Measurements from ENCODE around the gene RXRA. TPM values are rescaled to one million over a fixed set of nuclear protein-coding genes. Genes with fewer than 3 reads are reported as not detected.

RXRA gene
- total RNA-seq, 2 experiments from 2014 or later, result 22.1 to 22.5 TPM

DNA sequence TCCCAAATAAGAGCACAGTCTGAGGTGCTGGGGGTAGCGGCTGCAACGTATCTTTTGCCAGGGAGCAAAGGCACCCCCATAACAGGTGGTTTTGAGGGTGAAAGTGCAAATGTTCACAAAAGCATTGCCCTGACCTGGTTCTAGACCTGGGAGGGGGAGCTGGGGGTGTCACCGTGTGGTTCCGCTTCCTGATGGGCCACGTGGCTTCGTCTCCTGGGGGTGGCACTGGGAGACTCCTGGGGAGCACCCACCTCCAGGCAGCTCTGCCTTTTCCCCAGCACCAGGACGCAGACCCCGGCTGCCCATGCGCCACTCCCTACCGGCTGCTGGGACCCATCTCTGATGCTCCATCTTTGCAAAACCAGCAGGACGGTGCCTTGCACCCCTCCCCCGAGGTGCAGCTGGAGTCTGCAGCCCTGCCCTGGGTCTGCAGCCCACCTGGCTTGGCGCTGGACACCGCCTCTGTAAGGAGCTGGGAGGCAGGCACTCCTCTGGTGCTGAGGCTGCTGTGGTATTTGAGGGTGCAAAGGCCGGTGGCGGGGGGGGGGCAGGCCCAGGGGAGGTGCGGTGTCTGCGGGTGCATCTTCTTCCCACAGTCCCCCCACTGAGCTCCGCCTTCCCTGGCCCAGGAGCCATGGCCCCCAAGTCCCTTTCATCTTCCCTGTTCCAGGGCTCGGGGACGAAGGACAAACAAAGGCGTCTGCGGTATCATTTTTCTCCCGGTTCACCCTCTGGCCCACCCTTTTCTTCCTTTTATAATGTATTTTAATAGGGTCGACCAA is 29.8 kb upstream of the RXRA start:
- H3K4me1 Mint-ChIP-seq (ENCODE audit: low read depth), result peaks cover 4% of the 10 kb centered on the region
- no peak overlapping the region for H3K27ac Mint-ChIP-seq
- ChIA-PET POLR2A (no interaction called here), CTCF (no interaction called here)
- DNase-seq, result no peak
- peaks cover 5% of the 10 kb centered on the region for H3K27me3 Mint-ChIP-seq
- no peak overlapping the region for H3K4me3 Mint-ChIP-seq
- H3K36me3 Mint-ChIP-seq, result no peaks in the 10 kb centered on the region
- intact Hi-C loops (cut with micrococcal nuclease), result no loop called here
- no peaks in the 10 kb centered on the region for H3K9me3 Mint-ChIP-seq

DNA sequence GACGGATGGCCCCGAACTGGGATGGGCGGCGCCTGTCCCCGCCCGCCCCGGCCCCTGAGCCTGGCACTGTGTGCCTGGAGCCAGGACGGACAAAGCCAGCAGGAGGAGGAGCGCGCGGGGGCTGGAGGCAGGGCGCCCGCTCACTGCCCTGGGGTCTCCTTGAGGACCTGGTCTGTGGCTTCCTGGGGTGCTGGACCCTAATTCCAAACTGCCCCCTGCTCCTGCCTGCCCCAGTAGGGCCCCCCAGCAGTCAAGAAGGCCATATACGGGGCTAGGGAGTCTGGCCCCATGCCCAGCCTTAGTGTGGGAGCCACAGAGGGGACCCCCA is 29.2 kb upstream of the RXRA start:
- Mint-ChIP-seq H3K4me1 (ENCODE audit: low read depth) (peaks cover 9% of the 10 kb centered on the region), H3K9me3 (no peaks in the 10 kb centered on the region), H3K4me3 (no peak overlapping the region), H3K27ac (no peak overlapping the region), H3K27me3 (peaks cover 5% of the 10 kb centered on the region), H3K36me3 (no peaks in the 10 kb centered on the region)
- no peak for DNase-seq
- ChIA-PET CTCF (no interaction called here), POLR2A (no interaction called here)
- intact Hi-C loops (cut with micrococcal nuclease), result no loop called here

DNA sequence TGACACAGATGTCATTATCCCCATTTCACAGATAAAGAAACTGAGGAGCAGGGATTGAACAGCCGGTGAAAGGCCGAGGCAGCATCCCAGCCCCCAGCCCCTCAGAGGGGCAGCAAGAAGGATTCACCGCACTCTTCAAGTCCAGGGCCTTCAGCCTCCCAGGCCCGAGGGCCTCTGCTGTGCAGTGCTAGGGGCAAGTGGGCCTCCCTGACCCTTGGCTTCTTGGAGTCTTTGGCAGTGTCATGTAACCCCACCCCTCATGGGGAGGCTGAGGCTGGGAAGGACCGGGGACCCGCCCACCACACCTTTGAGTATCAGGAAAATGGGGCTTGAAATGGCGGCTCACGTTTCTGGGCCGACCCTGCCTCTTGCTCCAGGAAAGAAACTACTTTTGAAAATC is 28.7 kb upstream of the RXRA start:
- intact Hi-C loops (cut with micrococcal nuclease), result no loop called here
- DNase-seq, result no peak
- Mint-ChIP-seq H3K4me3 (no peak overlapping the region), H3K4me1 (ENCODE audit: low read depth) (peaks cover 10% of the 10 kb centered on the region), H3K27ac (no peak overlapping the region), H3K36me3 (no peaks in the 10 kb centered on the region), H3K27me3 (peaks cover 5% of the 10 kb centered on the region), H3K9me3 (no peaks in the 10 kb centered on the region)
- CTCF ChIA-PET, result no interaction called here
- POLR2A ChIA-PET, result no interaction called here

DNA sequence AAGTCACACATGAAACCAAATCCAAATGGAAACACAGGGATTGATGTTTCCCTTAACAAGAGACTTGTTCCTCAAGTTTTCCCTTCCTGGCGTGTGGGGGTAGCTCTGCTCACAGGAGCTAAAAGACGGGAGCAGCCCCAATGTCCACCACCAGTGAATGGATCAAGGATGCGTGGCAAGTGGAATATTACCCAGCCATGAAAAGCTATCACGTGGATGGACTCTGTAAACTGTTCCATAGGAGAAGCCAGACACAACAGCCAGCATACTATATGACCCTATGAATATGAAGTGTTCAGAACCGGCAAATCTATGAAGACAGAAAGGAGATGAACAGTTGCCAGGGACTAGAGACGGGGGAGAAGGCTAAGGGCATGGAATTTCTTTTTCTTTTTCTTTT is 28.3 kb upstream of the RXRA start:
- intact Hi-C loops (cut with micrococcal nuclease), result no loop called here
- POLR2A ChIA-PET, result no interaction called here

DNA sequence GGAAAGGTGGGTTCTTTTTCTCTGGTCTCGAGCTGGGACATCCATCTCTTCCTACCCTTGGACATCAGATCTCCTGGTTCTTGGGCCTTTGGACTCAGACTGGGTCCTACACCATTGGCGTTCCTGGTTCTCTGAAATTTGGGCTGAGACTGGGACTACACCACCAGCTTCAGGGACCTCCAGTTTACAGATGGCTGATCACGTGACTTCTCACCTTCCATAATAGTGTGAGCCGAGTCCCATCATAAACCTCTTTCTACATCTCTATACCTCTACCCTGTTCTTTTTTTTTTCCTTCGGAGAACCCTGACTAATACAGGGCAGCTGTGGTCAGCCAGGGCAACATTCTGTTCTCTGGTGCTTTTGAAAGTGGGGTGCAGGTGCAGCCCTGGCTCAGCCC is 27.2 kb upstream of the RXRA start:
- POLR2A ChIA-PET, result no interaction called here
- no peak overlapping the region for H3K27ac Mint-ChIP-seq
- peaks cover 11% of the 10 kb centered on the region for H3K4me1 Mint-ChIP-seq (ENCODE audit: low read depth)
- H3K36me3 Mint-ChIP-seq, result no peaks in the 10 kb centered on the region
- H3K9me3 Mint-ChIP-seq, result no peaks in the 10 kb centered on the region
- peaks cover 3% of the 10 kb centered on the region for H3K27me3 Mint-ChIP-seq
- no peak overlapping the region for H3K4me3 Mint-ChIP-seq
- CTCF ChIA-PET, result no interaction called here
- no peak for DNase-seq
- intact Hi-C loops (cut with micrococcal nuclease), result no loop called here

More for the DNA sequence above, 28.3 kb upstream of the RXRA start:
- H3K27me3 Mint-ChIP-seq, result peaks cover 5% of the 10 kb centered on the region
- CTCF ChIA-PET, result no interaction called here
- H3K4me3 Mint-ChIP-seq, result no peak overlapping the region
- H3K36me3 Mint-ChIP-seq, result no peaks in the 10 kb centered on the region
- peaks cover 11% of the 10 kb centered on the region for H3K4me1 Mint-ChIP-seq (ENCODE audit: low read depth)
- no peak overlapping the region for H3K27ac Mint-ChIP-seq
- H3K9me3 Mint-ChIP-seq, result no peaks in the 10 kb centered on the region
- no peak for DNase-seq

DNA sequence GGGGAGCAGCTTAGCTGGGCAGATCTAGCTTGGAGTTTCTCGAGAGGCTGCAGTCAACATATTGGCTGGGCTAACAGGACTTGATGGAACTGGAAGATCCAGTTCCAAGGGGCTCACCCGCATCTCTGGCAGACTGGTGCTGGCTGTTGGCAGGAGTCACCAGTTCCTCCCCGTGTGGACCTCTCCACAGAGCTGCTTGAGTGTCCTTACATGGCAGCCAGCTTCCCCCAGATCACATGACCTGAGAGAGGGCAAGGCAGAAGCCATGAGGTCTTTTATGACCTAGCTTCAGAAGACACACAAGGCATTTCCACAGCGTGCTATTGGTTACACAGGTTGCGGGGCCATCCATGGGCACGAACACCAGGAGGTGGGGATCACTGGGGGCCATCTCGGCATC is 26.4 kb upstream of the RXRA start:
- Mint-ChIP-seq H3K4me3 (no peak overlapping the region), H3K27me3 (peaks cover 3% of the 10 kb centered on the region), H3K27ac (no peak overlapping the region), H3K9me3 (no peaks in the 10 kb centered on the region), H3K36me3 (no peaks in the 10 kb centered on the region), H3K4me1 (ENCODE audit: low read depth) (peaks cover 11% of the 10 kb centered on the region)
- POLR2A ChIA-PET, result no interaction called here
- no peak for DNase-seq
- intact Hi-C loops (cut with micrococcal nuclease), result loop anchor here (2.0 kb wide), 1 partner anchor 91 kb away; no protein-coding TSS in a partner anchor
- CTCF ChIA-PET, result interaction anchor here (1.0 kb wide), 1 partner anchor 10 kb away, joined by 4 read pairs; no protein-coding TSS in a partner anchor

DNA sequence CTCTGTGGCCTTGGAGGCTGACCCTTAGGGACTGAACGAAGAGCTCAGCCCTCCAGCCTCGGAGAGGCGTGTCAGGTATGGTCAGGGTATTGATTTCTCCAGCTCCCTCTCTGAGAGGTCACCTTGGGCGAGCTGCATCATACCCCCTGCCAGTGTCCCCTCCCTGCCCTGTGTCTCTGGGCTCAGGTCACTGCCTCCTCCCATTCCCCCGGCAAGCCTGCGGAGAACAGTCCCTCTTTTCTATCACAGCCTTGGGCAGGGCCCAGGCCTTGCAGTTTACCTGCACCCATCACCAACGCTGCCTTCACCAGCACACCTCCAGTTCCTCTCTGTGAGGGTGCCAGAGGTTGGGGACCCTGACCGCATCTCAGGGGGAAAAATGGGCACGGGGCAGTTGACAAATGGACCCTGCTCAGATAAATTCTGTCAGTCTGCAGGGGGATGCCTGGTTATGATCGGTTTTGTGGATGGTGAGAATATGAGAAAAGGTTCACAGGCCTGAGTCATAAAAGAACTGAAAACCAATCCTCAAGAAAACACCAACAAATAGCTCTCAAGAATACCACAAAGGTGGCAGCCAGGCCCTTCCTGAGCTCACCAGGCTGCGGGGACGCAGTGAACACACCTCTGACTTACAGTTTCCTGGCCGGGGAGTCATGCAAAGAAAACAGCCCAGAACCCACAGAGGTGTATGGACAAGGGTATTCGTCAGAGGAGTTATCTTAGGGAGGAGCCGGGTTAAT is 24.7 kb upstream of the RXRA start:
- peaks cover 2% of the 10 kb centered on the region for H3K27me3 Mint-ChIP-seq
- CTCF ChIA-PET, result interaction anchor here (1.0 to 1.6 kb wide), 4 partner anchors 23 to 141 kb away, joined by 4 to 9 read pairs (median 4); no protein-coding TSS in a partner anchor
- POLR2A ChIA-PET, result interaction anchor here (0.5 to 1.8 kb wide), 3 partner anchors 21 to 1552 kb away, joined by 3 to 10 read pairs (median 4); no protein-coding TSS in a partner anchor
- H3K4me1 Mint-ChIP-seq (ENCODE audit: low read depth), result peaks cover 11% of the 10 kb centered on the region
- DNase-seq, result peak; percentile 85
- H3K9me3 Mint-ChIP-seq, result no peaks in the 10 kb centered on the region
- no peak overlapping the region for H3K27ac Mint-ChIP-seq
- H3K4me3 Mint-ChIP-seq, result no peak overlapping the region
- no peaks in the 10 kb centered on the region for H3K36me3 Mint-ChIP-seq
- intact Hi-C loops (cut with micrococcal nuclease), result loop anchor here (2.0 kb wide), 1 partner anchor 89 kb away; no protein-coding TSS in a partner anchor

DNA sequence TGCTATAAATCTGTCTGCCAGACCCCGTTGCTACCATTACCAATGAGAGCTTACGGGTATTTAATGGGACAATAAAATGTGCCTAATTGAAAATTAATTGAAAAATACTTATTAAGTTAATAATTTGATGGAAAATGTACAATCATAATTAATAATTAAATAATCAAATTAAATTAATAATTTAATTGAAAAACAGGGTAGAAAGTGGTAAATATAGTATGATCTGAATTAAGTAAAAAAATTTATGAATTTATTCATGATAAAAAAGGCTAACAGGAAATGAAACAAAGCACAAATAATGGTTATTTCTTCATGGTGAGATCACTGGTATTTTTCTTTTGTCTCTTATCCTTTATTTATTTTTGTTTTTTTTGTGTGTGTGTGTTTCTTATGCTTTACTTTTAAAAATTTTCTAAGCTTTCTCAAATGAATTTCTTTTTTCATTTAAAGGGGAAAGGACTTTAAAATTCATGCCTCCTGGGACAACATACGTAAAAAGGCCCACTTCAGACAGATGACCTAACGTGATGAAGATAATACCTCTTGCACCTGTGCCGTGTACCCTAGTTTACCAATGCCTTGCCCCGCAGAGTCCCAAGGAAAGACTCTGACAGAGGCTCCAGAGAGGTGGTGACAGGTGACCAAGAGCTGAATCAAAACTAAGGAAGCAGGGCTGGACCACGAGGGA is 24.0 kb upstream of the RXRA start:
- ChIA-PET POLR2A (interaction anchor here (1.1 to 1.8 kb wide), 2 partner anchors 20 to 89 kb away, joined by 3 to 10 read pairs; no protein-coding TSS in a partner anchor), CTCF (interaction anchor here (0.8 to 1.6 kb wide), 5 partner anchors 22 to 140 kb away, joined by 3 to 9 read pairs (median 4); no protein-coding TSS in a partner anchor)
- Mint-ChIP-seq H3K36me3 (no peaks in the 10 kb centered on the region), H3K27ac (no peak overlapping the region), H3K9me3 (no peaks in the 10 kb centered on the region), H3K4me1 (ENCODE audit: low read depth) (peaks cover 11% of the 10 kb centered on the region), H3K4me3 (no peak overlapping the region), H3K27me3 (peaks cover 2% of the 10 kb centered on the region)
- intact Hi-C loops (cut with micrococcal nuclease), result no loop called here
- DNase-seq, result no peak

DNA sequence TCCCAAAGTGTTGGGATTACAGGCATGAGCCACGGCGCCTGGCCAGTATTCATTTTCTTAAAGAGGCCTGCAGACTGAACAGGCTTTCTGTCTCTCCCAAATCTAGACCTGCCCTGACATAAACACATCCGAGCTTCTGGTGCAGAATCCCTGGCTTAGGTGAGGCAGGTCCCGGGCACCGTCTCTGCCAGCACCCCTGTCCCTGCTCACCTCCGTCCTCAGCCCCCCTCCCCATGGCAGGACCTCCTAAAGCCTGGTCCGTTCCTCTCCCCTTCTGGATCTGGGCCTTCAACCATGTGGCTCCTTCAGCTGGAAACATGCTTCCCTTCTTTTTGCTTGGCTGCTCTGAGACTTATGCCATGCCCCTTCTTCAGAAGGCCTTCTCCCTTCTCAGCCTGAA is 22.7 kb upstream of the RXRA start:
- H3K4me3 Mint-ChIP-seq, result no peak overlapping the region
- POLR2A ChIA-PET, result no interaction called here
- peaks cover 11% of the 10 kb centered on the region for H3K4me1 Mint-ChIP-seq (ENCODE audit: low read depth)
- H3K27ac Mint-ChIP-seq, result no peak overlapping the region
- H3K36me3 Mint-ChIP-seq, result no peaks in the 10 kb centered on the region
- CTCF ChIA-PET, result no interaction called here
- DNase-seq, result no peak
- intact Hi-C loops (cut with micrococcal nuclease), result no loop called here
- no peaks in the 10 kb centered on the region for H3K9me3 Mint-ChIP-seq
- peaks cover 3% of the 10 kb centered on the region for H3K27me3 Mint-ChIP-seq

DNA sequence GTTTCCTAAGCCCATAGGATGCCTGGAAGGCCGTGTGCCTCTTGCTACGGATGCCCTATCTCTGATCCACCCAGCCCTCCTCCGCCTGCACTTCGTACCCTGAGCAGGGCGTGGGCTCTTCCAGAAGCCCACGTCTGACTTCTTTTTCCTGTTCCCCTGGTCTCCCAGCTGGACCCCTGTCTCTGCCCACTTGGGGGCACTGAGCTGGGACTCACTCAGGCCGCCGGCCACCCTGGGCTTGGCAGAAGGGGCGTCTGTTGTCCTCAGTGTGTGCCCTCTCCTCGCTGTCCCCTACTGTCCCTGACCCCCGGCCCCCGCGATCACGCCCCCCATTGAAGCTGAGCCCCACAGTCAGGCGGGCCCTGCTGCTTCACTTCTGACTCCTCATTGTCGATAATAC is 22.0 kb upstream of the RXRA start:
- Mint-ChIP-seq H3K4me1 (ENCODE audit: low read depth) (peaks cover 11% of the 10 kb centered on the region), H3K4me3 (no peak overlapping the region), H3K27me3 (peaks cover 3% of the 10 kb centered on the region), H3K9me3 (no peaks in the 10 kb centered on the region), H3K36me3 (no peaks in the 10 kb centered on the region), H3K27ac (no peak overlapping the region)
- no peak for DNase-seq
- ChIA-PET CTCF (no interaction called here), POLR2A (no interaction called here)
- intact Hi-C loops (cut with micrococcal nuclease), result no loop called here

DNA sequence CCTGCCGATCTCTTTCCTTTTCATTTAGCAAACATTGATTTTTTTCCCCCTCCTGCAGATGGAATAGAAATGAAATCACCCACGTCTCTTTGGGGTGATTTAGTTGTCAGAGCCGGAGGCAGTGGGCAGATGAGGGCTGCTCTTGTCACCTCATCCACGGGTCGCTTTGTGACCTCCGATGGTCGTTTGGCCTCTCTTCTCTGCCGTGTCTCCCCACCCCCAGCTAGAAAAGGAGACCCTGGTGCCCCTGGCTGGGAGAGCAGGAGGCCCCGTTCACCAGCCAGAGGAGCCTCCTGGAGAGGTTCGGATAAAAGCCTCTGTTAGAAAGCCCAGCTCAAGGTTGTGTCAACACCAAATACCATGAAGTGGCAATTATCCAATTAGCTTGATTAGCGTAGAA is 21.6 kb upstream of the RXRA start:
- peaks cover 3% of the 10 kb centered on the region for H3K27me3 Mint-ChIP-seq
- H3K27ac Mint-ChIP-seq, result no peak overlapping the region
- H3K36me3 Mint-ChIP-seq, result no peaks in the 10 kb centered on the region
- no peaks in the 10 kb centered on the region for H3K9me3 Mint-ChIP-seq
- DNase-seq, result no peak
- intact Hi-C loops (cut with micrococcal nuclease), result no loop called here
- no peak overlapping the region for H3K4me3 Mint-ChIP-seq
- peaks cover 11% of the 10 kb centered on the region for H3K4me1 Mint-ChIP-seq (ENCODE audit: low read depth)
- CTCF ChIA-PET, result no interaction called here
- POLR2A ChIA-PET, result no interaction called here

DNA sequence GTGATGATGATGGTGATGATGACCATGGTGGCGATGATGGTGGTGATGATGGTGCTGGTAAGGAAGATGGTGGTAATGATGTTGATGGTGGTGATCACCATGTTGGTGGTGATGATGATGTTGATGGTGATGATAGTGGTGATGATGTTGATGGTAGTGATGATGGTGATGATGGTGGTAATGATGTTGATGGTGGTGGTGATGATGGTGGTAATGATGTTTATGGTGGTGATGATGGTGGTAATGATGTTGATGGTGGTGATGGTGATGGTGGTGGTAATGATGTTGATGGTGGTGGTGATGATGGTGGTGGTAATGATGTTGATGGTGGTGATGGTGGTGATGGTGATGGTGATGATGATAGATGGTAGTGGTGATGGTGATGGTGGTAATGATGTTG is 20.7 kb upstream of the RXRA start:
- Mint-ChIP-seq H3K27ac (no peak overlapping the region), H3K4me1 (ENCODE audit: low read depth) (peaks cover 11% of the 10 kb centered on the region), H3K9me3 (no peaks in the 10 kb centered on the region), H3K36me3 (no peaks in the 10 kb centered on the region), H3K4me3 (no peak overlapping the region), H3K27me3 (peaks cover 1% of the 10 kb centered on the region)
- intact Hi-C loops (cut with micrococcal nuclease), result no loop called here
- ChIA-PET CTCF (no interaction called here), POLR2A (no interaction called here)
- DNase-seq, result no peak

Data from activated CD4-positive, alpha-beta memory T cell treated with anti-CD3 and anti-CD28 coated beads for 36 hours (primary cell).